HG03139 (cell line): ENCODE measurements around the gene EIF2B1.
A peak's percentile ranks its signal among the peaks of the same experiment; 100 is the strongest.
"Not testable (repeated sequence)": the region's sequence is repeated elsewhere in the genome, so short reads cannot be mapped to it uniquely, and the experiment has no call there.

Experiments
- ATAC-seq: cut with Tn5 transposase; IDR thresholded peaks from one replicate; pipeline ENCODE4 v1.9.1; 2021; ENCODE audit not compliant: unreplicated experiment

The EIF2B1 gene

DNA sequence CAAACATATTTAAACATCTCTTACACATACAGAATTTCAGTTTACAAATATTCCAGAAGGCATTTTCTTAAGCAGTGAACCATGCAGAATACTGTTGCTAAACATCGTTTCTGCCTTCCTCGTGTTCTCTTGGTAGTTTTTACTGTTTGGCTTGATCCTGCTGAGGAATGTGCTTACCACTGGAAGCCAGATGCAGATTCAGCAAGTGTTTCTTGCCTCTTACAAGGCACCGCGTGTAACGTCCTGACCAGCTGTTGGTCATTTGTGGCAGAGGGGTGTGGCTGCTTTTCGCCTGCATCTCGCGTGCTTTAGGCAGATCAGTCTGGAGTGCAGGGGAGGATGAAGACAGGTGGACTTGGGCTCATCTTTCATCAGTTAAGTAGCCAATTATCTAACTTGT, 12.4 kb downstream of the EIF2B1 start:
- ATAC-seq = no peak

DNA sequence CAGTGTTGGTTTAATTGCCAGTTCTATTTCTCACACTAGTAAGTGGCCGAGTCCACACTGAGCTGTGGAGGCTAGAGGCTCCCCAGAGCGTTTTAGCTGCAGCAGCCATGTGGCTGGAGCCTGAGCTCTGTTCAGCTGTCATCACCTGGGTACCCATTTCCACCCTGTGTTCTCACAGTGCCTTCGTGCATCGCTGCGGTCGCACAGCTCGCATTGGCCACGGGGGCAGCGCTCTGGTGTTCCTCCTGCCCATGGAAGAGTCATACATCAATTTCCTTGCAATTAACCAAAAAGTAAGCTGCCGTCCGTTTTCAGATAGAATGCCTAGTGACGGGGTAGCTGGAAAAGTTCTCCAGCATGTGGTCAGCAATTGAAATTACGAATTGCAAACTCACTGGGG, 15.9 kb downstream of the EIF2B1 start:
- no peak for ATAC-seq

DNA sequence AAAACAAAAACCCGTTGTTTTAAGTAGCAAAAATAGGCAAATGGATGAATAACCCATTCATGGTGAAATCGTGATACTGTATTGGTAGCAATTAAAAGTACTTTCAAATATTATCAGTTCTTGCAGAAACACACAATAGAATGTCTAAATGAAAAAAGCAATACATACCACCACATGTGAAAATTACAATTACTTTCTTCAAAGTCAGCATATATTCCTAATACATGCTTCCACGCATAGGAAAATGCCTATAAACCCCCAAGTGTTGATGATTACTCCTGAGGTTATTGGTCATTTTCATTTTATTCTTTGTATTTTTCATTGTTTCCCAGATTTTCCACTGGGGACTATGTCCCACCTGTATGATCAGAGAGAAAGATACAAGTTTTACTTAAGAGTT, 16.3 kb downstream of the EIF2B1 start:
- no peak for ATAC-seq

DNA sequence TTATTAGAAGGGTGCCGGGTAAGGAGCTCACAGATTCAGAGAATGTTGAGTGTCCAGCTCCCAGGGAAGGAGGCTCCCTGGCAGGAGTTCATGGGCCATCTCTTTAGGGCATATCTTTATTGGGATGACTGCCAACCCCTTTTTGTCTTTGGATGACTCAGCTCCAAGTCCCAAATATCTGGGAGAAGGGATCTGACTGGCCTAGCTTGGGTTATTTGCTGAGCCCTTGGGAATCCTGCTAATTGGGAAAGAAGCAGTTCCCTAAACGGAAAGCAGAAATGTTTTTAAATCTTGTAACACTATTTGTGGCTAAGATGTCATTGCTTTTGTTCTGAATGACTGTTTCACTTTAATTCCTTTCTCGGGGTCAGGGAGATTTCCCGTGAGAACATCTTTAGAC, 19.0 kb downstream of the EIF2B1 start:
- ATAC-seq = no peak

DNA sequence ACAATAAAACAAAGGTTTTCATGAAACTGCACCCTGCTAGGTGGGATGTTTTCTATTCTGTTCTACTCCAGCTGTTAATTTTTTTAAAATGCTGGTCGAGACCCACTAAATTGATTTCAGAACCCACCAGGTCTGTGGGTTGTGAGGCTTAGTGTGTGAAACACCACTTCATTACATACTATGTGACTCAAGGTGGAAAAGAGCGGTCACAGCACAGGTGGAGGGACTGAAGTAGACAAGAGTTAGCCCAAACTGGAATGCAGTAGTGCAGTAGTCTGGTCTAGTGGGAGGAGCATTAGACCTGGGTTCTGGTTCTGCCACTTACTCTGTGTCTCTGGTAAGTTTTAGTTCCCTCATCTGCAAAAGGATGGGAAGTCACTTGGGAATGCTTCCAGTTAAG, 19.4 kb downstream of the EIF2B1 start:
- no peak for ATAC-seq

DNA sequence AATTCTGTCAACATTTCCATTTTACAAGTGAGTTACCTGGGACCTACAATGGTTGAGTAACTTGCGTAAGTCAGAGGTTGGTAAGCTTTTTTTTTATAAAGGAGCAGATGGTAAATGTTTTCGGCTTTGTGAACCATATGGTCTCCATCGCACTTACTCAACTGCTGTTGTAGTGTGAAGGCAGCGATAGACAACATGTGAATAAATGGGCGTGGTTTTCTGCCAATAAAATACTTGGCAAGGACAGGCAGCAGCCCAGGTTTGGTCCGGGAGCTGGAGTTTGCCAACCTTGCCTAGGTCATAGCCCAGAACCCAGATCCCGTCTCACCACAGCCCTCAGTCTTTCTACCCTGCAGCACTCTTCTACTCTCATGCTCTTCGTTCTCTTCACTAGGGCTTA, 25.3 kb downstream of the EIF2B1 start:
- ATAC-seq = no peak

DNA sequence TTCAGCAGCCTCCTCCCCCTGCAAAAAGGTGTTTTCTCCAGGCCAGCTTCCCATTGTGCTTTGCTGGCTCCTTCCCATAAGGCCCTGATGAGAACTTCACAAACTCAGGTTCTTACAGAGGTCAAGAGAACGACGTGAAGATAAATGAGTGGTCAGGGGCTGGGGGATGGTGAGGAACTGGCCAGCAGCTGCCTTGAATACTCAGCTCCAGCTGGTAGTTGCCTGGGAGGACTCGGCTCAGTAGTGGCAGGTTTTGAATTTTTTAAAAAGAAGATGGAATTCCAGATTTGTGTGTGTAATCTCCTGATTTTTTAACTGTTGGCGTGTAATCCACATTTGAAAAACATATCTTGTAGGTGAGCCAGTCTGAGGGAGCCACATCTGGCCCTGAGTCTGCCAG, 25.7 kb downstream of the EIF2B1 start:
- ATAC-seq = no peak

DNA sequence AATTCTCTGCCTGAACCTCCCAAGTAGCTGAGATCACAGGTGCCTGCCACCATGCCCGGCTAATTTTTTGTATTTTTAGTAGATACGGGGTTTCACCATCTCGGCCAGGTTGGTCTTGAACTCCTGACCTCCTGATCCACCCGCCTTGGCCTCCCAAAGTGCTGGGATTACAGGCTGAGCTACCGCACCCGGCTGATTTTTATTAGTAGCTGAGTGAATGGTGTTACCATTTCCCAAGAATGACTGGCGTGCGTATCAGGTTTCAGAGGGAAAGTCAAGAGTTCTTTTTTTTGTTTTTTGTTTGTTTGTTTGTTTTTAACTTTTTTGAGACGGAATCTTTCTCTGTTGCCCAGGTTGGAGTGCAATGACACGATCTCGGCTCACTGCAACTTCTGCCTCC, 30.0 kb downstream of the EIF2B1 start:
- not testable (repeated sequence) for ATAC-seq

DNA sequence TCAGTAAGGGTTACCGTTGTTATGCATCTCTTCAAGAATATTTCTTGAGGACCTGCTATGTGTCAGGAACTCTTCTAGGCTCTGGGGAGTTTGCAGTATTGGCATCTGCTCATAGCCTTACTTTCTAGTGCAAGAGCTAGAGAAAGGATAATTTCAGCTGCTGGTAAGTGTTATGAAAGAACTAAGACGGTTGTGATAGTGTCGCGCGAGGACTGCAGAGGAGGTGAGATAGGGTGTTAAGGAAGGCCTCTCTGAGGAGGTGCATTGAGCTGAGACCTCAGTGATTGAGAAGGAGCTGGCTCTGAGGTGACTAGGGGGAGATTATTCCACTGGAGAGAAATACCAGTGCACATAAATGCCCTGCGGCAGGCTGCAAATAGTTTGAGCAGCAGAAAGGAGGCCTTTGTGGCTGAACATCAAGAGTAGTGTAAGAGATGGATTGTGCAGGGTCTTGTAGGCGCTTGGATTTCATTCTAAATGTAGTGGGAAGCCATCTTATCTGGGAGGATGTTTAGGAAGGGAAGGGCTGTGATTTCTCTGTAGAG, 30.8 kb downstream of the EIF2B1 start:
- ATAC-seq = no peak

DNA sequence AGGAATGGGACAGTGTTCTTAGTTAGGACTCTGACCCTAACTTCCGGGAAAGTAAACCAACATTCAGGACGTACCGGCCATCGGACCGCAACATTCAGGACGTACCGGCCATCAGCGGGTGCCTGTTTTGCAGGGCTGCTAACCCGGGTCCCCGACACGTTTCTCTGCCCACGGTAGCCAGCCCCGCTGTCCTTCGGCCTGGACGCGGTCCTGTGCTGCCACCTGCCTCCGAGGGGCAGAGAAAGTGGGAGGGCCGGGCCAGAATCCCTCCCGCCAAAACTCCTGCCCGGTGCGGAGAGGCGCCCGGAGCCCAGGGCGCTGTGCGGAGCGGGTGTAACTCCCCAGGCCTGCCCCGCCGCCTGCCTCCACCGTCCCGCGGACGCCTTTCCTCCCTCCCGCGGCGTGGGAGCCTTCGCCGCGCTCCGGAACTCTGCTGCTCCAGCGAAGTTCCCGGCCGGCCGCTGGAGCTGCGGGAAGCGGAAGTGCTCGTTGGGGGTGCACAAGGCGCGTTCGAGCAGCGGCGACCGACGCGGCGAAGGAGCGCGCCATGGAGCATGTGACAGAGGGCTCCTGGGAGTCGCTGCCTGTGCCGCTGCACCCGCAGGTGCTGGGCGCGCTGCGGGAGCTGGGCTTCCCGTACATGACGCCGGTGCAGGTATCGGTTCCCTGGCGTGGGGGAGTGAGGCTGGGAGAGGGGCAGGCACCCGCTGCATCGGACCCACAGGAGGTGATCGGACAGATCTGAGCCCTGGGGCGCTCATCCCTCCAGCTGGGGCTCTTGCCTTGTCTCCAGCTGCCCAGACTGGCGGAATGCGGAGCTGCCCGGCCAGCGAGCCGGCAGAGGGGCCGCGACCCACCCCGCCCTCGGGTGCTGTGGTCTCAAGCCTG, 31.6 kb downstream of the EIF2B1 start, which contains the start of gene DDX55:
Gene DDX55, plus strand, starts transcription at position 498 of the 888 bp plus-strand sequence. Its CDS starts 50 bp downstream, at position 548.
- ATAC-seq = peak; percentile 89

DNA sequence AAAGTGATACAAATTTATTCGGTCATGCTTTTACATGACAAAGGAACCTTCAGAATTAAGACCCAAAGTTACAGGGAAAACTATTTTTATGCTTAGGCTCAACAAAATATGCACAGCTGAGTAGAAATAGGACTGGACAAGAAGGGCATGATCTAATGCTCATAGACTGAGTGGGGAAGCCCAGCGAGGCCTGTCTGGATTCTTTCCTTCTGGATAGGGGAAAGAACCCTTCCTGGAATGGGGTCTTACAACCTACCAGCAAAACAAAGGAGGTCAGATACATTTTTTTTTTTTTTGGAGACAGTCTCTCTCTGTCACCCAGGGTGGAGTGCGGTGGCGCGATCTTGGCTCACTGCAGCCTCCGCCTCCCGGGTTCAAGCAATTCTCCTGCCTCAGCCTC, 33.8 kb downstream of the EIF2B1 start:
- no peak for ATAC-seq

DNA sequence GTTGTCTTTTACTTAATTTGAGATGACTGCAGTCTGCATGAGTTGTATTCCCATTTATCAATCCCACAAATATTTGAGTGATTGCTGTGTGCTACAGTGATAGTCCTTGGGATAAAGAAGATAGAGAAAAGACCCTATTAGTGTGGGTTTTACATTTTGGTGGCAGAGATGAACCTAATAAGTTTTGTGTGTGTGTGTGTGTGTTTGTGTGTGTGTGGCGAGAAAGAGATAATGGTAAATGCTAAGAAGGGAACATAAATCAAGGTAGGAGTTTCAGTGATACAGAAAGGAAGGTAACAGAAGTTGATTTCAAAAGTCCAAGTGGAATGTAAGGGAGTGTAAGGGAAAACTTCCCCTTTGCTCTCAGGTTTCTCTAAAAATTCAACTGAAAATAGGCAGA, 34.2 kb downstream of the EIF2B1 start:
- ATAC-seq = no peak

DNA sequence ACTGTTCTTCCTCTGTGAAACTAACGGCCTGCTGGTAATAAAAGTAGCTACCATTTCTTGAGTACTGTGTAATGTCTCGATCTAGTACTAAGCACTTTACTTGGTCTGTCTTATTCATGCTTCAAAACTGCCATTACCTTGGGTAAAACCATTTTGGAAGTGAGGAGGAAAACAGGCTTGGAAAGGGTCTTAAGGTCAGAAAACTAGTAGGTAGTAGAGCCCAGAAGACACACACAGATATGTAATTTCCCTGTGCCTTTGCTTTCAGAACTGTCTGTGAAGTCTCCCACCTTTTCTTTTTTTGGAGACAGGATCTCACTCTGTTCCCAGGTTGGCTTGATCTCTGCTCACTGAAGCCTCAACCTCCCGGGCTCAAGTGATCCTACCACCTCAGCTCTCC, 35.0 kb downstream of the EIF2B1 start:
- ATAC-seq = no peak

DNA sequence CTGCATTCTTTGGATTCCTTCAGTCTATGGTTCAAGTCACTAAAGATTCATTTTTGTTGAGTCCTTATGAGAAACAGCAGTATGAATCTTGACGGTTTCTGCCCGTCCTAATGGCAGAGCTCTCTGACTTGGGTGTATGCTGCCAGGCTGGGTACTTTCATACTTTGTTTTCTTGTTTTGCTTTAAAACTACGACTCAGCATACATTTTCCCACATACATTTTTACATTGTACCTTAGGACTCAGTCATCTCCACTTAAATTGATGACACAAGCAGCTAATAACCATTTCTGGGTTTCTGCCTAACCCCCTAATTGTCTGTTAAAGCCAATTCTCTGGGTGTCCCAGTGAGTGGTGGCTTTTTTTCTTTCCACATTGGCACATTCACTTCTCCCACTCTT, 36.4 kb downstream of the EIF2B1 start:
- no peak for ATAC-seq

DNA sequence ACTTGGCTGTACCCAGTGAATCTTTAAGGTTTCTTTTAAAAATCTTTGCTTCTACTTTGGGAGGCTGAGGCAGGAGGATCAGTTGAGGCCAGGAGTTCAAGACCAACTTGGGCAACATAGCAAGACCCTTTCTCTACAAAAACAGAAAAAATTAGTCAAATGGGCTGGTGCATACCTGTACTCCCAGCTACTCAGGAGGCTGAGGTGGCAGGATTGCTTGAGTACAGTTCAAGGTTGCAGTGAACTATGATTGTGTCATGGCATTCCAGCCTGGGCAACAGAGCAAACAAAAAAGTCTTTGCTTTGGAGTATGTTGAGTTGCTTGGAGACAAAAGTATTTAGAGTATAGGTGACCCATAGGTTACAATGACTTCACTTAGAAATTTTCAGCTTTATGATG, 37.8 kb downstream of the EIF2B1 start:
- no peak for ATAC-seq

DNA sequence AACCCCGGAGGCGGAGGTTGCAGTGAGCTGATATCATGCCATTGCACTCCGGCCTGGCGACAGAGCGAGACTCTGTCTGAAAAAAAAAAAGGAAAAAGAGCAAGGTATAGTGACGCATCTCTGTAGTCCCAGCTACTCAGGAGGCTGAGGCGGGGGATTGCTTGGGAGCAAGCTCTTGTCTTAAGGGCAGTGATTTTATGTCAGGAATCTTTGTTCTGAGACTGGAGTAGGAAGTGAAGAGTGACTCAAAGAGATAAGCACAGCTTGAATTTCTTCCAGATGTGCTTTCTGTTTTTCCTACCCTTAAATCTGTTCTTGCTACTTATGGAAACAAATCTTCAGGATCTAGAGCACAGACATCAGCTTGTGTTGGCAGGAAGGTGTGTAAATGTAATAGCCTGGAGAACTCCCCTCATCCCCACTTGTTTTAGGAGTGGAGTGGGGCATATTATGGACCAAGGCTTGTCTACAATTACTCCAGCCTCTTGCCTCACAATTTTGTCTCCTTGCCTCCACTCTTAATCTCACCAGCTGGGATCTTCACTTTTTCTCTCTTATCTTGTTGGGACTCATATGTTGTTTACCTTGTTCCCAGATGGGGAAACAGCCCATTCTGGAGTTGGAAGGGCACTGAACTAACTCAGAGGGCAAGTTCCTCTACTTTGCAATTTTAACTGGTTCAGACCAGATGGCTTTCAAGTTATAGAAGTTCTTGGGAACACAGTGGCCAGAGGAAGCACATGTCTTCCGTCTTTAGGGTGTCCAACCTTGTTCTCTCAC, 41.6 kb downstream of the EIF2B1 start:
- ATAC-seq = no peak

DNA sequence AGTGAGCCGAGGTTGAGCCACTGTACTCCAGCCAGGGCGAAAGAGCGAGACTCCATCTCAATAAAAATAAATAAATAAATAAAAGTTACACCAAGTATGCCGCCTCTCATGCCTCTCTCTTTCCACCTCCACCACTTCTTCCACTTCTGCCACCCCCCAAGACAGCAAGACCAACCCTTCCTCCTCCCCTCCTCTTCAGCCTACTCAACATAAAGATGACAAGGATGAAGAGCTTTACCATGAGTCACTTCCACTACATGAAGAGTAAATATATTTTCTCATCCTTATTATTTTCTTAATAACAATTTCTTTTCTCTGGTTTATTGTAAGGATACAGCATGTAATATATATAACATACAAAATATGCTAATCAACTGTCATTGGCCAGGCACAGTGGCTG, 52.7 kb downstream of the EIF2B1 start:
- no peak for ATAC-seq

DNA sequence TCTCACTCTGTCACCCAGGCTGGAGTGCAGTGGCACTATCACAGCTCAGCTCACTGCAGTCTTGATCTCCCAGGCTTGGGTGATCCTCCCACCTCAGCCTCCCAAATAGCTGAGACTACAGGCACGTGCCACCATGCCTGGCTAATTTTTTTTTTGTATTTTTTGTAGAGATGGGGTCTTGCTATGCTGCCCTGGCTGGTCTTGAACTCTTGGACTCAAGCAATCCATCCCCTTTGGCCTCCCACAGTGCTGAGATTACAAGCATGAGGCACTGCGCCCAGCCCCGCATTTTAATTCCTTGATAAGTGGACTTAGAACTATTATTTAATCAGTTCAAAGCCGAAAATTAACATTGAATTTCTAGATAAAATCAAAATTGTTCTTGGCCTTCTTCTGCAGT, 54.7 kb downstream of the EIF2B1 start:
- not testable (repeated sequence) for ATAC-seq

DNA sequence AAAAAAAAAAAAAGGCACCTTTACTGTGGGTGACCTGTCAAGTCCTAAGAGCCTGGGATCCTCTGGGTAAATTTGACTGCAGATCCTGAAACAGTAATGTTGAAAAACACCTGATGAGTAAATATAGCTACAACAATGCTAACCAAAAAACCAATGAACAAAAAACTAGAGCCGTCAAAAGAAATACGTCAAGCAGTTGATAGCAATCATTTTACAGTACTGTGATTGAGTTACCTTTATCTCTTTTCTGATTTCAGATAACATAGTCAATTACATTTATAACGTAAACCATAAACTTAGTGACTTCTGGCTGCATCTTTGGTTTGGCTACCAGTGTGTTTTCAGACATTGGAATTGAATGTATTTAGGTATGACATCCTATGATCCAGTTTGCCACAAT, 55.2 kb downstream of the EIF2B1 start:
- no peak for ATAC-seq

DNA sequence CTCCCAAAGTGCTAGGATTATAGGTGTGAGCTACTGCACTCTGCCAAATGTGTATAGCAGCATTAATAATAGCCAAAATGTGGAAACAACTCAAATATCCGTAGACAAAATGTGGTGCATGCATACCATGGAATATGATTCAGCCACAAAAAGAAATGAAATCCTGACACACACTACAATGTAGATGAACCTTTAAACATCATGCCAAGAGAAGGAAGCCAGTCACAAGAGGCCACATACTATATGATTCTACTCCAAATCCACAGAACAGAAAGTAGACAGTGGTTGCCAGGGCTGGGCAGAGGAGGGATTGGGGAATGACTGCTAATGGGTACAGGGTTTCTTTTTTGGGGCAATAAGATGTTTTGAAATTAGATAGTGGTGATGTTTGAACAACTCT, 56.9 kb downstream of the EIF2B1 start:
- ATAC-seq = no peak

DNA sequence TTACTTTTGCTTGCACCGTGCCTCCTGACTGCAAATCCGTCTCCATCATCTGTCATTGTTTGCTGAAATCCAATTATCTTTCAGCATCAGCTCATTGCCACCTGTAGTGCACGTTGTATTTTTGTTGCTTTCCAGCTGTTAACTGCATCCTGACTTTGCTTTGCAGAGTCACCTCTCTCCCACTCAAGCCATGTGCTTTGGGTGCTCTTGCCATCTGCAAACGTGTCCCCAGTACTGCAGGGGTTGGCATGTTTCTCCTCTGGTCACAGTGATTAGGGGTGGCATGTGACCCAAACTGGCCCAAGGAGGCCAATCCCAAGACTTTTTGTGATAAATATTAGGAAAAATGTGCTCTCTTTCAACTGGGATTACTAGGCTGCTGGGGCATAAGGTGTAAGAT, 59.6 kb downstream of the EIF2B1 start:
- ATAC-seq = no peak

DNA sequence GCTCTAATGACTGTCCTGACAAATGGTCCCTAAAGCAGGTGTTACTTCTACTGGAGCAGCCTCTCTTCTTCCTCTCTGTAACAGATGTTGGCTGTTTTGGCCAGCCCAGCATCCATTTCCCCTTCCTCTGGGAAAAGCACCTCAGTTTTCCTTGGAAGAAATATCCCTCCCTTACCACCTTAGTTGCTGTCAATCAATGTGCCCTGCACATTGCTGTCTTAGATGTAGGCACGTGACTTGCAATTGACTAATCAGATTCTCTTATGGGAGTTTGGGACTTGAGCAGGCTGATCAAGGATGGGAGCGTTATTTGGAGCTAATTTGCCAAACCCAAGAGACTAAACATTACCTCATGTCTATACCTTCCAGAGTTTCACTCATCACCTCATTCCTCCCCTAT, 61.1 kb downstream of the EIF2B1 start:
- ATAC-seq = no peak
